Left renal cortex interstitium (tissue), 4 donors: ENCODE results near the gene UXS1. TPM values are rescaled to one million over a fixed set of nuclear protein-coding genes. Genes with fewer than 3 reads are reported as not detected.

ENCODE experiments used
- DNase-seq, 4 donors: peaks; one replicate each; pipeline ENCODE4 v3.0.0-alpha.2; 2013; ENCODE audit warnings: low read depth in 4 of 4, low spot score in 2 of 4, missing footprints in 1 of 4
- polyA plus RNA-seq, 4 donors: library from polyadenylated mRNA; unstranded; fragments of 120-200 nt; gene quantifications; one replicate each; pipeline ENCODE4 v1.2.1, GENCODE V29; 2013; ENCODE audit not compliant: insufficient read length in 4 of 4

Gene UXS1
- polyA plus RNA-seq, 4 donors = 76.2 to 87.9 (median 82.9) TPM

DNA sequence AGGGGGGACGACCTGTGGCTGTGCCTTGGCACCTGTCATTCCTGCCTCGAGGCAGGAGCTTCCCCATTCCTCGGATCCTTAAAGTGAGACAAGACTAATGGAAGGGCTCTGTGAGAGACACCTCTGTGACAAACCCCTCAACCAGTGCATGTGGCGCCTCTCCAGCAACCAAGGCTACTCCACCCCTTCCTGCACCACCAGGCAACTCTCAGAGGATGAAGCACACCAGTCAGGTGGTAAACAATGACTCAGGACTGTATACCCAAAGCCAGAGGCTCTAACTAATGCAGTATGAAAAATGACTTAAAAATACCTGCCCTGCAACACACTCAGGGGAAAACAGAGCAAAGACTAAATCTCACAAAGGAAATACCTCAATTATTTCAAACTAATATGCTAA lies 136.9 kb downstream of the UXS1 start:
- DNase-seq = no peak

DNA sequence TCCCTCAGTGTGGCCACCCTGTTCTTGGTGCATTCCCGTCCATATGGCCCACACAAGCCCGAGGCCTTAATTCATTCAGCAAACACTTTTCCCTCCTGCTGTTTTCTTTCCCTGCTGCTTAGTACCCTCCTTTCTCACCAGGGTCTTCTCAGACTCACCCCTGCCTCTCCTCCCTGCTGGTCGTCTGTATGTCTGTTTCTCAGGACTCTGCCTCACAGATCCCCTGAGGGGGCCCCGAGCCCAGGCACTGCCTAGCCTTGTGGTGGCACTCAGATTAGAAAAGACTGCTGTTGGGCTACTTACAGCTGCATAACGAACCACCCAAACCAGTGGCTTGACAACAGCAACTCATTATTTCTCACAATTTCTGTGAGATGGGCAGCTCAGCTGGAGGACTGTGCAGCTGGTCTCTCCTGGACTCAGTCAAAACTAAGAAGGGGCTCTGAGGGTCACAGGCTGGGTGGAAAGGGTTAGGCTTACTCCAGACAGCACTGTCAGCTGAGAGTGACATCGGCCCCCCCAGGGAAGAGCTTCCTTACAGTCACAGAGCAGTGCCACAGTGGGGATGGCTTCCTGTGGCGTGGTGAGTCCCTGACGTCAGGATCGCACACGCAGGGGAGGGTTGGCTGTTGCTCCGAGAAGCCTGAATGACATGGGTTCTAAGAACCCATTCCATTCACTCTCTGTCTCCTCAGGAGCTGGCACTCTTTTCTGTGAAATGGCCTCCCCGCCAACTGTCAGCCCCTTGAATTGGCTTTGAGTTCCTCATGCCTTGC lies 139.0 kb downstream of the UXS1 start:
- DNase-seq = no peak

- no peak for DNase-seq
These were observed 139.8 kb downstream of the UXS1 start for GRCh38 chr2:106054321-106054720.

GRCh38 chr2:106053581-106053980 lies 140.5 kb downstream of the UXS1 start:
- no peak for DNase-seq

DNA sequence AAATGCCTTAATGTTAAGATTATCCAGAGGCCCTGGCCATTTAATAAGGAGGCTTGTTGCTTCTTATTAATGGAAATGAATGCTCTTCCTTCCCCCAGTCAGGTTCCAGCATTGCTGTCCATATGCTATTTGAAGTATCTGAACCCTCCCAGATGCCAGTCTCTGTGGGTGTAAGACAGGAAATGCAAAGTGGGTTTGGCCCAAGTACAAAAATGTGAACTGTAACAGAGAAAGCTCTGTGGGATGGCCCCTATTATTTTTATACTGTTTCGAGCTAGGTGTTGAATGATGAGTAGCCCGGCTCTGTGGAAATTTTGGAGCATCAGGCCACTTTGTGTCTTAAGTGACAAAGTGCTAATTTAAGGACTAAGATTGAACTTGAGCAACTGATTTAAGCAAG lies 141.0 kb downstream of the UXS1 start:
- no peak for DNase-seq

DNA sequence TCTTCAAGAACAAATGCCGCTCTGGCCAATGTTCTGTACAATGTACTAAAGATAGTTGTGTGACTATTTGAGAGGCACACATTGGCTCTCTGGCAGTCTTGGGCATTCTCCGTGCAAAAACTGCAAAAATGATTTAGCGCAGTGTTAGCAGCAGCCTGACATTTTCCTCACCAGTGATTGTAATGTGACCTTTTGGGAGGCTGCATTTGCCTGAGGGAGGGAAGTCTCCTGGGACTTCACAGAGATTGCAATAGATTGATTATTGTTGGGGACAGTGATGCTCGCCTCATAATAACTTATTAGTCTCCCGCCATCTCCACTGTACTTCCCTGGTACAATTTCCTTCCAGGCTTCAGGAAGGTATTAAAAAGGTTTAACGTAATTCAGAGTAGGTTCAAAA lies 149.2 kb downstream of the UXS1 start:
- DNase-seq = no peak

DNA sequence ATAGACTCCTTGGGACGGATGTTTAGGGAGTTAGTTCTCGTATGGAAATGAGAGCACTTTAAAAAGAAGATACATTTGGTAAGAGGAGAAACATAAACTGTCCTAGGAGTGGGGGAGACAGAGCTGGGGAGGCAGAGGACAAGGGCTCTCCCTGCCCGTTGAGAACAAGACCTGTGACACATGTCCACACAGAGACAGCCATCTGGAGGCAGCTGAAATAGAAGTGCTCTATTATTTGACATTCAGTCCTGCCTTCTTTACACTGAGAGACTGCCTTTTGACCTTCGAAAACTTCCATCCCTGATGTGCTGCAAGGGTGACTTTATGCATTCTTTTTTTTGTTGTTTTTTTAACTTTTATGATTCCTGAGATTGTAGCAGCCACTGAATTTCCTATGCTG lies 150.1 kb downstream of the UXS1 start:
- DNase-seq = no peak
